Spinal cord (tissue), 10 donors: Measurements from ENCODE around the gene CCM2L. TPM values are rescaled to one million over a fixed set of nuclear protein-coding genes. Genes with fewer than 3 reads are reported as not detected.

ENCODE experiments used
- DNase-seq, 6 donors: peaks; one replicate each; pipeline versions ENCODE4 v3.0.0 to v3.0.0-alpha.2; 2013 to 2015; ENCODE audit warnings: low spot score in 6 of 6, low read depth in 4 of 6
- H3K27ac ChIP-seq: one replicate; pipeline ENCODE4 v1.5.1; 2013; ENCODE audit warnings: low read depth, low read length, control low read depth
- H3K27me3 ChIP-seq: one replicate; pipeline ENCODE4 v1.6.1; 2013; ENCODE audit warnings: low read length; ENCODE audit not compliant: control insufficient read depth, insufficient read depth
- H3K36me3 ChIP-seq: one replicate; pipeline ENCODE4 v1.6.1; 2013; ENCODE audit warnings: low read length; ENCODE audit not compliant: control insufficient read depth, insufficient read depth
- H3K4me1 ChIP-seq: one replicate; pipeline ENCODE4 v1.6.1; 2013; ENCODE audit warnings: low read length; ENCODE audit not compliant: control insufficient read depth, insufficient read depth
- H3K4me3 ChIP-seq: one replicate; pipeline ENCODE4 v1.5.1; 2013; ENCODE audit warnings: low read depth, low read length, control low read depth
- H3K9me3 ChIP-seq: one replicate; pipeline ENCODE4 v1.6.1; 2013; ENCODE audit warnings: low read length; ENCODE audit not compliant: control insufficient read depth, insufficient read depth
- WGBS: methylation state at CpG from one replicate; pipeline ENCODE4 v1.1.5; 2013; ENCODE audit warnings: missing lambda C conversion rate; ENCODE audit not compliant: insufficient coverage; 5-methylcytosine and 5-hydroxymethylcytosine counted together
- polyA plus RNA-seq, 2 donors: library from polyadenylated mRNA; unstranded; fragments of 120-200 nt; gene quantifications; one replicate each; pipeline ENCODE4 v1.2.1, GENCODE V29; 2013; ENCODE audit not compliant: insufficient read length in 2 of 2
- total RNA-seq, 2 donors: library from RNA; depleted of rRNA in 1 of 2; stranded (reverse); fragments of 120-200 nt in 1 of 2; fragments of >200 nt in 1 of 2; gene quantifications; one replicate each; pipeline versions ENCODE4 v1.2.3 to v1.2.4, GENCODE V29; 2013 to 2014
- donor health status: healthy.

Gene CCM2L
- total and polyA plus RNA-seq, 4 donors, result 3.8 to 8.4 (median 6.6) TPM

GRCh38 chr20:32035426-32035779 is 25.2 kb downstream of the CCM2L start:
- WGBS, result 91% methylated on average over 8 of the region's 8 CpGs
- no peak for DNase-seq
- no peak overlapping the region for H3K27ac ChIP-seq
- no peak overlapping the region for H3K4me3 ChIP-seq
- H3K4me1 ChIP-seq, result peaks cover 10% of the 10 kb centered on the region
- H3K36me3 ChIP-seq, result no peaks in the 10 kb centered on the region
- H3K9me3 ChIP-seq, result no peaks in the 10 kb centered on the region
- H3K27me3 ChIP-seq, result peaks cover 16% of the 10 kb centered on the region

GRCh38 chr20:32036252-32036651 is 26.0 kb downstream of the CCM2L start:
- H3K27ac ChIP-seq, result no peak overlapping the region
- H3K9me3 ChIP-seq, result no peaks in the 10 kb centered on the region
- H3K27me3 ChIP-seq, result peaks cover 14% of the 10 kb centered on the region

GRCh38 chr20:32036716-32037485 is 26.7 kb downstream of the CCM2L start:
- 49% methylated on average over 3 of the region's 10 CpGs for whole genome bisulfite sequencing
- Histone ChIP-seq H3K27me3 (peaks cover 11% of the 10 kb centered on the region), H3K4me3 (no peak overlapping the region), H3K27ac (no peak overlapping the region), H3K9me3 (no peaks in the 10 kb centered on the region), H3K4me1 (no peaks in the 10 kb centered on the region), H3K36me3 (no peaks in the 10 kb centered on the region)
- DNase-seq, result no peak

More at GRCh38 chr20:32036252-32036651, 26.0 kb downstream of the CCM2L start:
- 63% methylated on average over 3 of the region's 4 CpGs for WGBS
- Histone ChIP-seq H3K4me1 (peaks cover 4% of the 10 kb centered on the region), H3K36me3 (no peaks in the 10 kb centered on the region), H3K4me3 (no peak overlapping the region)
- DNase-seq, result no peak

GRCh38 chr20:32037929-32038328 is 27.7 kb downstream of the CCM2L start:
- WGBS, result 94% methylated on average over 3 of the region's 4 CpGs
- Histone ChIP-seq H3K27me3 (peaks cover 10% of the 10 kb centered on the region), H3K4me1 (no peaks in the 10 kb centered on the region), H3K27ac (no peak overlapping the region), H3K36me3 (no peaks in the 10 kb centered on the region), H3K9me3 (no peaks in the 10 kb centered on the region), H3K4me3 (no peak overlapping the region)
- DNase-seq, result no peak

GRCh38 chr20:32040142-32040953 is 30.1 kb downstream of the CCM2L start:
- Histone ChIP-seq H3K4me1 (no peaks in the 10 kb centered on the region), H3K27ac (no peak overlapping the region), H3K36me3 (no peaks in the 10 kb centered on the region), H3K9me3 (no peaks in the 10 kb centered on the region), H3K4me3 (no peak overlapping the region), H3K27me3 (peaks cover 4% of the 10 kb centered on the region)
- DNase-seq, result no peak
- 64% methylated on average over 4 of the region's 10 CpGs for WGBS

- Histone ChIP-seq H3K9me3 (no peaks in the 10 kb centered on the region), H3K4me1 (no peaks in the 10 kb centered on the region), H3K27me3 (peaks cover 15% of the 10 kb centered on the region), H3K27ac (no peak overlapping the region), H3K4me3 (no peak overlapping the region), H3K36me3 (no peaks in the 10 kb centered on the region)
- 59% methylated on average over 3 of the region's 3 CpGs for WGBS
- DNase-seq, result no peak
Observed at GRCh38 chr20:32045999-32046398, 35.8 kb downstream of the CCM2L start.

GRCh38 chr20:32050324-32050841 is 40.1 kb downstream of the CCM2L start:
- H3K27ac ChIP-seq, result no peak overlapping the region
- WGBS, result no CpG with 5 or more reads among the region's 4 CpGs
- no peaks in the 10 kb centered on the region for H3K9me3 ChIP-seq
- H3K4me1 ChIP-seq, result peaks cover 11% of the 10 kb centered on the region
- H3K27me3 ChIP-seq, result peaks cover 51% of the 10 kb centered on the region
- no peaks in the 10 kb centered on the region for H3K36me3 ChIP-seq
- no peak for DNase-seq
- H3K4me3 ChIP-seq, result no peak overlapping the region

- no peaks in the 10 kb centered on the region for H3K9me3 ChIP-seq
- peaks cover 51% of the 10 kb centered on the region for H3K27me3 ChIP-seq
- peaks cover 11% of the 10 kb centered on the region for H3K4me1 ChIP-seq
- DNase-seq, result no peak
- H3K4me3 ChIP-seq, result no peak overlapping the region
- H3K36me3 ChIP-seq, result no peaks in the 10 kb centered on the region
- WGBS, result 14% methylated on average over 16 of the region's 17 CpGs
- no peak overlapping the region for H3K27ac ChIP-seq
Observed at GRCh38 chr20:32050851-32051556, 40.8 kb downstream of the CCM2L start.

GRCh38 chr20:32051720-32052089 is 41.5 kb downstream of the CCM2L start:
- WGBS, result 6% methylated on average over 14 of the region's 14 CpGs
- Histone ChIP-seq H3K4me3 (no peak overlapping the region), H3K27me3 (peaks cover 51% of the 10 kb centered on the region), H3K36me3 (no peaks in the 10 kb centered on the region), H3K9me3 (no peaks in the 10 kb centered on the region), H3K4me1 (peaks cover 11% of the 10 kb centered on the region), H3K27ac (no peak overlapping the region)
- no peak for DNase-seq
